ENCODE data around the gene STK10.

Gene STK10

GRCh38 chr5:172046593-172046992 is 141.4 kb downstream of the STK10 start:
- no peaks in the 10 kb centered on the region for H3K27me3 ChIP-seq (ENCODE audit: insufficient read depth, low read length, poor library complexity, severe bottlenecking)
- H3K9me3 ChIP-seq (ENCODE audit: insufficient read depth, low read depth, low read length): no peaks in the 10 kb centered on the region
- no peaks in the 10 kb centered on the region for H3F3A ChIP-seq (ENCODE audit: low read depth)
- H3K9me2 ChIP-seq (replicated peaks; ENCODE audit: low read depth, low read length): no peaks in the 10 kb centered on the region
- H3K4me1 ChIP-seq (ENCODE audit: insufficient read depth, low read length, poor library complexity, severe bottlenecking): no peaks in the 10 kb centered on the region
- no peak overlapping the region for H3K9ac ChIP-seq (ENCODE audit: low read depth, low read length, poor library complexity, severe bottlenecking)
- H4K20me1 ChIP-seq (ENCODE audit: insufficient read depth, low read length, poor library complexity, severe bottlenecking): no peaks in the 10 kb centered on the region
- H3K4me2 ChIP-seq (ENCODE audit: low read depth, low read length, poor library complexity, severe bottlenecking): no peak overlapping the region
- H3K4me3 ChIP-seq (ENCODE audit: low read length, poor library complexity, severe bottlenecking): no peak overlapping the region
- H3K36me3 ChIP-seq (ENCODE audit: insufficient read depth, low read length): peaks cover 42% of the 10 kb centered on the region; the same call in 1 of the 2 replicates
- TF ChIP-seq, protein P1, sequence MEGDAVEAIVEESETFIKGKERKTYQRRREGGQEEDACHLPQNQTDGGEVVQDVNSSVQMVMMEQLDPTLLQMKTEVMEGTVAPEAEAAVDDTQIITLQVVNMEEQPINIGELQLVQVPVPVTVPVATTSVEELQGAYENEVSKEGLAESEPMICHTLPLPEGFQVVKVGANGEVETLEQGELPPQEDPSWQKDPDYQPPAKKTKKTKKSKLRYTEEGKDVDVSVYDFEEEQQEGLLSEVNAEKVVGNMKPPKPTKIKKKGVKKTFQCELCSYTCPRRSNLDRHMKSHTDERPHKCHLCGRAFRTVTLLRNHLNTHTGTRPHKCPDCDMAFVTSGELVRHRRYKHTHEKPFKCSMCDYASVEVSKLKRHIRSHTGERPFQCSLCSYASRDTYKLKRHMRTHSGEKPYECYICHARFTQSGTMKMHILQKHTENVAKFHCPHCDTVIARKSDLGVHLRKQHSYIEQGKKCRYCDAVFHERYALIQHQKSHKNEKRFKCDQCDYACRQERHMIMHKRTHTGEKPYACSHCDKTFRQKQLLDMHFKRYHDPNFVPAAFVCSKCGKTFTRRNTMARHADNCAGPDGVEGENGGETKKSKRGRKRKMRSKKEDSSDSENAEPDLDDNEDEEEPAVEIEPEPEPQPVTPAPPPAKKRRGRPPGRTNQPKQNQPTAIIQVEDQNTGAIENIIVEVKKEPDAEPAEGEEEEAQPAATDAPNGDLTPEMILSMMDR (conservative IDR thresholded peaks at IDR 0.05; ENCODE audit: low read length): no peak
- TF ChIP-seq EZH2phosphoT487 (IDR thresholded peaks at IDR 0.05; ENCODE audit: borderline replicate concordance): no peak
- H3K79me2 ChIP-seq (ENCODE audit: insufficient read depth, low read length): no peaks in the 10 kb centered on the region
- H2AFZ ChIP-seq (ENCODE audit: low read length): no peak overlapping the region

DNA sequence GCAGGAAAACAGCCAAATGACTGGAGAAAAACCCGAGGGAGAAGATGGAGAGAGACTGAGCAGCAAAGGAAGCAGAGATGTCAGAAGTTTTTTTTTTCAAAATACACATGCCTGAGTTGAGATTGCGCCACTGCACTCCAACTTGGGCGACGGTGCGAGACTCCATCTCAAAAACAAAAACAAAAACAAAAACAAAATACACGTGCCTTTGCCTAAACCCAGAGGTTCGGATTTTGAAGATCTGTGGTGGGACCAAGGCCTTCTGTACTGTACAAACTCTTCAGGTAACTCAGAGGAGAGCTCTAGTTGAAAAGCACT is 142.8 kb downstream of the STK10 start:
- H3K9ac ChIP-seq (ENCODE audit: low read depth, low read length, poor library complexity, severe bottlenecking): no peak overlapping the region
- no peak overlapping the region for H3K4me3 ChIP-seq (ENCODE audit: low read length, poor library complexity, severe bottlenecking)
- H4K20me1 ChIP-seq (ENCODE audit: insufficient read depth, low read length, poor library complexity, severe bottlenecking): no peaks in the 10 kb centered on the region
- H3K79me2 ChIP-seq (ENCODE audit: insufficient read depth, low read length): no peaks in the 10 kb centered on the region
- no peaks in the 10 kb centered on the region for H3K9me2 ChIP-seq (replicated peaks; ENCODE audit: low read depth, low read length)
- no peak overlapping the region for H3K4me2 ChIP-seq (ENCODE audit: low read depth, low read length, poor library complexity, severe bottlenecking)
- H3K27me3 ChIP-seq (ENCODE audit: insufficient read depth, low read length, poor library complexity, severe bottlenecking): no peaks in the 10 kb centered on the region
- no peaks in the 10 kb centered on the region for H3F3A ChIP-seq (ENCODE audit: low read depth)
- H3K36me3 ChIP-seq (ENCODE audit: insufficient read depth, low read length): peaks cover 37% of the 10 kb centered on the region; the same call in 1 of the 2 replicates
- no peak for TF ChIP-seq EZH2phosphoT487 (IDR thresholded peaks at IDR 0.05; ENCODE audit: borderline replicate concordance)
- TF ChIP-seq, protein P1 (conservative IDR thresholded peaks at IDR 0.05; ENCODE audit: low read length): no peak
- no peaks in the 10 kb centered on the region for H3K9me3 ChIP-seq (ENCODE audit: insufficient read depth, low read depth, low read length)
- H3K4me1 ChIP-seq (ENCODE audit: insufficient read depth, low read length, poor library complexity, severe bottlenecking): no peaks in the 10 kb centered on the region
- H2AFZ ChIP-seq (ENCODE audit: low read length): no peak overlapping the region

DNA sequence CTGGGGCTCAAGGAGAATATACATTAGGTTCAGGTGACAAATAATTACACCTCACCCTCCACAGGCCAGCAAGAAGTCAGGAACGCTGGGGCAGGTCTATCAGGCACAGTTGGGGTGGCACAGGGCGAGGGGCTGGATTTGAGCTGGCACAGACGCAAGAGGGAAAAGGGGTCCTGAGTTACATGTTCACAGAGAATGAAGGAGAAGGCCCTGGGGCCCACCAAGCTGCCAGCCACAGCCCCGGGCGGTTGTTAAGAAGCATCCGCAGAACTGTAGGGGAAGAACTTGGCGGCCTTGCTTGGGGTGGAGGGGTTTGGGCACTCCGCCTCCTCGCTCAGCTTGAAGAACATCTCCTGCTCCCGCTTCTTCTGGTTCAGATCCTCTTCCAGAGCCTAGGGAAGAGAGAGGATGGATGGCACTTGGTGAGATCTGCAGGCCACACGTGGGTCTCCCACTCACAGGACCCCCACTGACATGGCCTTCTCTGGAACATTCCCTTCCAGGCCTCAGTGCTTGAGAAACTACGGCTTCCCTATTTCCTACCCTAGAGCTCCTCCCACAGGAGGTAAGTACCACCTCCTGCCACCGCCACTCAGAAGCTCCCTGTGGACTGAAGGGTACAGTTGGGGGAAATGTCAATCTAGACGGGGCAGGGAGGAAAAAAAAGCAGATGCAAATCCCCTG is 143.3 kb downstream of the STK10 start:
- no peaks in the 10 kb centered on the region for H3K9me3 ChIP-seq (ENCODE audit: insufficient read depth, low read depth, low read length)
- H3K4me2 ChIP-seq (ENCODE audit: low read depth, low read length, poor library complexity, severe bottlenecking): no peak overlapping the region
- H3K4me1 ChIP-seq (ENCODE audit: insufficient read depth, low read length, poor library complexity, severe bottlenecking): no peaks in the 10 kb centered on the region
- H3K9me2 ChIP-seq (replicated peaks; ENCODE audit: low read depth, low read length): no peaks in the 10 kb centered on the region
- peaks cover 34% of the 10 kb centered on the region; the same call in 1 of the 2 replicates for H3K36me3 ChIP-seq (ENCODE audit: insufficient read depth, low read length)
- no peak overlapping the region for H3K9ac ChIP-seq (ENCODE audit: low read depth, low read length, poor library complexity, severe bottlenecking)
- no peaks in the 10 kb centered on the region for H3K27me3 ChIP-seq (ENCODE audit: insufficient read depth, low read length, poor library complexity, severe bottlenecking)
- no peaks in the 10 kb centered on the region for H3F3A ChIP-seq (ENCODE audit: low read depth)
- H3K4me3 ChIP-seq (ENCODE audit: low read length, poor library complexity, severe bottlenecking): no peak overlapping the region
- no peak overlapping the region for H2AFZ ChIP-seq (ENCODE audit: low read length)
- TF ChIP-seq, protein P1 (conservative IDR thresholded peaks at IDR 0.05; ENCODE audit: low read length): no peak
- TF ChIP-seq EZH2phosphoT487 (IDR thresholded peaks at IDR 0.05; ENCODE audit: borderline replicate concordance): no peak
- H4K20me1 ChIP-seq (ENCODE audit: insufficient read depth, low read length, poor library complexity, severe bottlenecking): no peaks in the 10 kb centered on the region
- no peaks in the 10 kb centered on the region for H3K79me2 ChIP-seq (ENCODE audit: insufficient read depth, low read length)
